Lower leg skin (tissue), 3 donors: ENCODE data around the gene GLCE.

Experiments
- CTCF ChIP-seq, 3 donors: fragments of 450-650 bp; IDR thresholded peaks; one replicate each; pipeline ENCODE4 v1.5.1; 2016; ENCODE audit warnings: antibody characterized with exemption in 3 of 3, mild to moderate bottlenecking in 3 of 3, moderate library complexity in 2 of 3
- POLR2A ChIP-seq, 2 donors: fragments of 450-650 bp; IDR thresholded peaks; one replicate each; pipeline ENCODE4 v1.6.1; 2016 to 2017; ENCODE audit warnings: antibody characterized with exemption in 2 of 2, mild to moderate bottlenecking in 1 of 2, moderate library complexity in 1 of 2

- TF ChIP-seq POLR2A (IDR thresholded peaks at IDR 0.05) (no peak), CTCF (IDR thresholded peaks at IDR 0.05) (no peak)
Observed at GRCh38 chr15:69302929-69303328, 142.5 kb downstream of the GLCE start.
